DMS153 treated with DMSO at 0.1 percent for 48 hours (cell line): ENCODE measurements around the gene NOD2.

Experiments
- DNase-seq: peaks from one replicate; lab custom pipeline; 2025; ENCODE audit not compliant: unreplicated experiment; lab: John Stamatoyannopoulos, UW

The NOD2 gene

GRCh38 chr16:50669741-50670140 lies 23.7 kb upstream of the NOD2 start:
- no peak for DNase-seq

GRCh38 chr16:50670476-50670875 lies 22.9 kb upstream of the NOD2 start:
- DNase-seq = no peak

GRCh38 chr16:50671644-50672260 lies 21.7 kb upstream of the NOD2 start:
- no peak for DNase-seq

- DNase-seq = no peak
Measured at GRCh38 chr16:50673496-50674275, 19.7 kb upstream of the NOD2 start.

- no peak for DNase-seq
Measured at GRCh38 chr16:50674831-50675230, 18.6 kb upstream of the NOD2 start.

GRCh38 chr16:50675686-50676610 lies 17.5 kb upstream of the NOD2 start:
- no peak for DNase-seq

GRCh38 chr16:50676684-50677225 lies 16.7 kb upstream of the NOD2 start:
- DNase-seq = no peak

GRCh38 chr16:50677351-50677750 lies 16.1 kb upstream of the NOD2 start:
- DNase-seq = no peak

- DNase-seq = no peak
Measured at GRCh38 chr16:50678531-50678930, 14.9 kb upstream of the NOD2 start.

- no peak for DNase-seq
Measured at GRCh38 chr16:50679266-50679665, 14.1 kb upstream of the NOD2 start.

- no peak for DNase-seq
Measured at GRCh38 chr16:50679676-50680555, 13.5 kb upstream of the NOD2 start.

- DNase-seq = no peak
Measured at GRCh38 chr16:50680556-50680893, 12.9 kb upstream of the NOD2 start.

- DNase-seq = no peak
Measured at GRCh38 chr16:50681021-50681885, 12.2 kb upstream of the NOD2 start, which contains the start of gene SNX20. TSS of gene SNX20 (minus strand) at chr16:50681312. CDS start at chr16:50677526, 3,786 bp downstream.

- no peak for DNase-seq
Measured at GRCh38 chr16:50683689-50684374, 9.6 kb upstream of the NOD2 start.

GRCh38 chr16:50684823-50685461 lies 8.5 kb upstream of the NOD2 start:
- no peak for DNase-seq

GRCh38 chr16:50685462-50686063 lies 7.8 kb upstream of the NOD2 start:
- no peak for DNase-seq

- no peak for DNase-seq
Measured at GRCh38 chr16:50688083-50688482, 5.3 kb upstream of the NOD2 start.

GRCh38 chr16:50688867-50689266 lies 4.5 kb upstream of the NOD2 start:
- DNase-seq = no peak
